Measurements from ENCODE around the gene TUBGCP5. TPM values are rescaled to one million over a fixed set of nuclear protein-coding genes. Genes with fewer than 3 reads are reported as not detected.

Gene TUBGCP5
- total RNA-seq, 1 donor from 2014 or later: 26.2 TPM

GRCh38 chr15:22960556-22960955, 78.8 kb downstream of the TUBGCP5 start:
- H3K27me3 Mint-ChIP-seq: peaks cover 2% of the 10 kb centered on the region
- ATAC-seq (ENCODE audit: low read depth): no peak
- CTCF ChIA-PET: no interaction called here
- intact Hi-C loops (cut with micrococcal nuclease): no loop called here
- H3K27ac Mint-ChIP-seq: no peak overlapping the region
- H3K4me3 Mint-ChIP-seq: no peak overlapping the region
- no peak for DNase-seq
- POLR2A ChIA-PET: no interaction called here
- no peaks in the 10 kb centered on the region for H3K9me3 Mint-ChIP-seq
- peaks cover 16% of the 10 kb centered on the region for H3K4me1 Mint-ChIP-seq
- no peak for TF ChIP-seq CTCF (IDR thresholded peaks at IDR 0.05)
- no peaks in the 10 kb centered on the region for H3K36me3 Mint-ChIP-seq (ENCODE audit: low read depth)

GRCh38 chr15:22960126-22960525, 79.2 kb downstream of the TUBGCP5 start:
- peaks cover 16% of the 10 kb centered on the region for H3K4me1 Mint-ChIP-seq
- H3K9me3 Mint-ChIP-seq: no peaks in the 10 kb centered on the region
- H3K36me3 Mint-ChIP-seq (ENCODE audit: low read depth): no peaks in the 10 kb centered on the region
- DNase-seq: no peak
- POLR2A ChIA-PET: interaction anchor here (0.6 kb wide), 1 partner anchor 36 kb away, joined by 3 read pairs; no protein-coding TSS in a partner anchor
- no peak for ATAC-seq (ENCODE audit: low read depth)
- H3K4me3 Mint-ChIP-seq: no peak overlapping the region
- peaks cover 2% of the 10 kb centered on the region for H3K27me3 Mint-ChIP-seq
- CTCF ChIA-PET: no interaction called here
- intact Hi-C loops (cut with micrococcal nuclease): no loop called here
- no peak overlapping the region for H3K27ac Mint-ChIP-seq
- no peak for TF ChIP-seq CTCF (IDR thresholded peaks at IDR 0.05)

GRCh38 chr15:22959321-22960101, 79.9 kb downstream of the TUBGCP5 start:
- peaks cover 16% of the 10 kb centered on the region for H3K4me1 Mint-ChIP-seq
- DNase-seq: no peak
- no peaks in the 10 kb centered on the region for H3K9me3 Mint-ChIP-seq
- POLR2A ChIA-PET: interaction anchor here (0.6 kb wide), 1 partner anchor 37 kb away, joined by 3 read pairs; no protein-coding TSS in a partner anchor
- no peak for TF ChIP-seq CTCF (IDR thresholded peaks at IDR 0.05)
- intact Hi-C loops (cut with micrococcal nuclease): no loop called here
- CTCF ChIA-PET: no interaction called here
- H3K27ac Mint-ChIP-seq: no peak overlapping the region
- no peaks in the 10 kb centered on the region for H3K36me3 Mint-ChIP-seq (ENCODE audit: low read depth)
- no peak for ATAC-seq (ENCODE audit: low read depth)
- H3K27me3 Mint-ChIP-seq: peaks cover 2% of the 10 kb centered on the region
- H3K4me3 Mint-ChIP-seq: no peak overlapping the region

GRCh38 chr15:22958487-22959280, 80.7 kb downstream of the TUBGCP5 start:
- POLR2A ChIA-PET: interaction anchor here (0.7 to 1.0 kb wide), 2 partner anchors 96 to 121 kb away, joined by 3 to 6 read pairs; partner anchors contain the start of gene NIPA2
- no peak overlapping the region for H3K4me3 Mint-ChIP-seq

More at GRCh38 chr15:22958487-22959280, 80.7 kb downstream of the TUBGCP5 start:
- Mint-ChIP-seq H3K36me3 (ENCODE audit: low read depth) (no peaks in the 10 kb centered on the region), H3K9me3 (no peaks in the 10 kb centered on the region), H3K4me1 (peaks cover 16% of the 10 kb centered on the region), H3K27ac (no peak overlapping the region), H3K27me3 (peaks cover 2% of the 10 kb centered on the region)
- peak; percentile 66 for ATAC-seq (ENCODE audit: low read depth)
- TF ChIP-seq CTCF (IDR thresholded peaks at IDR 0.05): no peak
- no peak for DNase-seq
- intact Hi-C loops (cut with micrococcal nuclease): no loop called here
- CTCF ChIA-PET: no interaction called here

Data from activated B cell treated with CpG ODN at 0.5 μM for 24 hours (primary cell).